Activated CD4-positive, CD25-positive, alpha-beta regulatory T cell treated with anti-CD3 and anti-CD28 coated beads, Interleukin-2, amount 50 U/mL, for 24 hours (primary cell): Measurements from ENCODE around the gene TMEM184A.
"Not testable (repeated sequence)": the region's sequence is repeated elsewhere in the genome, so short reads cannot be mapped to it uniquely, and the experiment has no call there.

Experiments used
- ATAC-seq, 2 donors: fragments of 150-1000 bp; cut with Tn5 transposase; one replicate each; pipeline ENCODE4 v1.10.0; 2021; ENCODE audit warnings: mild to moderate bottlenecking in 1 of 2, moderate library complexity in 1 of 2

Gene TMEM184A

GRCh38 chr7:1520539-1521234, 35.3 kb downstream of the TMEM184A start:
- no peak for ATAC-seq

GRCh38 chr7:1519322-1519922, 36.6 kb downstream of the TMEM184A start:
- ATAC-seq = not testable (repeated sequence)

DNA sequence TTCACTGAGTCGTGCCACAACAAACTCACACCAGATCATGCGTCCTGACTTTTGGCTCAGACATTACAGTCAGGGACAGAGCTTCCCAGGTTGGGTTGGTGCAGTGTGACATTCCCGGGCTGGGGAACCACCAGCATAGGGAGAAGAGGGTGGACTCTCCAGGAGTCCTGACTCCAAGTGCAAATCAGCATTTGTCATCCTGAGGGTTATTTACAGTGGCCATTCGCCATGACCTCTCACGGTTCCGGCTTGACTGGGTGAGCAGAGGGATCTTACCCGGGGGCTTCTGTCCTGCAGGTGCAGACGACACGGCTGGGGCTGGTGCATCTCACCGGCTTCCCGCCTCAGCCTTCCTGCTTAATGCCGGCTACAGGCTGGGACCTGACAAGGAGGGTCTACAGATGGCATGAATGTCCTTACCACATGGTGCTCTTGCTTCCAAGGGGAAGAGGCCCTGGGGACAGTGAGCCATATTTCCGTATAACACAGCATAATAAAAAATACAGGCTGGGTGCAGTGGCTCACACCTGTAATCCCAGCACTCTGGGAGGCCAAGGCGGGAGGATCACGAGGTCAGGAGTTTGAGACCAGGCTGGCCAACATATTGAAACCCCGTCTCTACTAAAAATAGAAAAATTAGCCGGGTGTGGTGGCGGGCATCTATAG, 39.3 kb downstream of the TMEM184A start:
- ATAC-seq = no peak

DNA sequence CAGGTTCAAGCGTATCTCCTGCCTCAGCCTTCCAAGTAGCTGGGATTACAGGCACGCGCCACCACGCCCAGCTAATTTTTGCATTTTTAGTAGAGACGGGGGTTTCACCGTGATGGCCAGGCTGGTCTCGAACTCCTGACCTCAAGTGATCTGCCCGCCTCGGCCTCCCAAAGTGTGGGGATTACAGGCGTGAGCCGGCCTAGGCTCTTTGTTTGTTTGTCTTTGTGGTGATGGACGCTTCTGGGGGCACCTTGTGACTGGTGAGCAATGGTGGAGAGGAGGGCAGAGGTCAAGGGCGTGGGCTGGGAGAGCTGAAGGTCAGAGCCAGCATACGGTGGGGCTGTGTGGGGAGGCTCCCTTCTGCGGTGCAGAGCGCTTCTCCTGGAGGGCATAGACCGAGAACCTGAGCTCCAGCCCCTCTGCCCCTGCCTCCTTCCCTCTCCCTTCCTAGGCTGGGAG, 40.5 kb downstream of the TMEM184A start:
- not testable (repeated sequence) for ATAC-seq

DNA sequence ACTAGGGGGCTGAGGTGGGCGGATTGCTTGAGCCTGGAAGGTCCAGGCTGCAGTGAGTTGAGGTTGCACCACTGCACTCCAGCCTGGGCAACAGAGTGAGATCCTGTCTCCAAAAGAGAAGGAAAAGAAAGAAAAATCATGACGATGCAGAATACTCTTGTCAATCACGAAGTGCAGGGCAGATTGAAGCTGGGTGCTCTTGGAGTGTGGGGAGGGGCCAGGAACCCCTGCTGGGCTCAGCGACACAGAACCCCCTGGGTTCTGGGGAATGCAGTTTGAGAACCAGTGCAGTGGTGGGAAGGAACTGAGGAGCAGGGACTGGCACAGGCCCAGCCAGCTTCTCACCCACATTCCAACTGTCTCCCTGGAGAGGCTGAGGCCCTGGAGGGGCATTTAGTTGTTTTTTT, 41.0 kb downstream of the TMEM184A start:
- no peak for ATAC-seq

GRCh38 chr7:1514407-1514806, 41.6 kb downstream of the TMEM184A start:
- no peak for ATAC-seq

DNA sequence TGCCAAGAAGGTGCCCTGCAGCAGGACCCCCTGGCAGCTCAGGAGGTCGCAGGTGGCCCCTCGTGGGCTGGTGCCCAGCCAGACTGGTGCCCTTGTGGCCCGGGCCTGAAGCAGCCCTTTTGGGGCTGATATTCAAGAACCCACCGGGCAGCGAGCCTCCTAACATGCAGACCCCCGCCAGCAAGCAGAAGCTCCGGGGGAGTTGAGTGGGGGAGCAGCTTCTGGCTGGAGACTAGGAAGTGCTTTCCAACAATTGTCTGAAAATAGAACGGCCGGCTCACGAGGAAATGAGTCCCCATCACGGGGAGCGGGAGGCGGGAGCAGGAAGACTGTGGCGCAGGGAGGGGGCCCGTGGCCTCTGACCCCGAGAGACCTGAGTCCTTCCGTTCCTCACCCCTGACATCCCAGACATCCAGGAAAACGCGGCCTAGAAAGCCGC, 42.3 kb downstream of the TMEM184A start:
- peak in 1 of 2 donors; percentile 8 for ATAC-seq

DNA sequence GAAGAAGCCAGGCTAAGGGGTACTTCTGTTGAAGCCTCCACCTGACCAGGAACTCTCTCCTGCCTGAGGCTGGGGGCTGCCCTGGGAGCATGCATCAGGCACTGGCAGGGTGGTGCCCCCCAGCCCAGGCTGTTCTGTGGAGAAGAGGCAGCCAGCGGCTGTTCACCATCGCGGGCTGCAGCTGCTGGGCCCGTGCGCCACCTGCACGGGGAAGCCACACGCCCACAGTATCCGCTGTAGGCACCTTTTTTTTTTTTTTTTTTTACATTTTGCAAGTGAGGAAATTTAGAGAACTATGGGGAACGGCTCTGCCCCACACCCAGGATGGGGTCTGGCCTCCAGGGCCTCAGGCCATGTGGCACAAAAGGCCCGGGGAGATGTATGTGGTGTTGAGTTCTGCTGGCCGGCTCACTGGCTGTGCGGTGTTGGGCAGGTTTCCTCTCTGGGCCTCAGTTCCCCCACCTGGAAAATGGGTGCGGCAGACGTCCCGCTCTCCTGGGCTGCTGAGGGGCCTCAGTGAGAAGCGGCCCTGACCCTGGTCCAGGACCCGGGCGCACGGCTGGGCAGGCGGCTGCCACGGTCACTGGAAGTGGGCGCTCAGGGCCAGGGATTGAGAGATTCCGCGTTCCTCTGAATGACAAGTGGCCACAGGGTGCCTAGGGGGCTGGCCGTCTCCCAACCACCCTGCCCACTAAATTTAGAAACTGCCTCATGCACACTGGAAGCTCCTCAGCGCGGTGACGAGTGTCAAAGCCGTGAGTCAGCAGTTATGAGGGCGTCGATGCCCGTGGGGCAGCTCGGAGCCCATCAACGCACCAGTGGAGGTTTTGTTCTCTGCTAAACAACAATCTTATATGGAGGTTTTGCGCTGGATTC, 43.0 kb downstream of the TMEM184A start:
- peak; percentile 83 to 85 for ATAC-seq

DNA sequence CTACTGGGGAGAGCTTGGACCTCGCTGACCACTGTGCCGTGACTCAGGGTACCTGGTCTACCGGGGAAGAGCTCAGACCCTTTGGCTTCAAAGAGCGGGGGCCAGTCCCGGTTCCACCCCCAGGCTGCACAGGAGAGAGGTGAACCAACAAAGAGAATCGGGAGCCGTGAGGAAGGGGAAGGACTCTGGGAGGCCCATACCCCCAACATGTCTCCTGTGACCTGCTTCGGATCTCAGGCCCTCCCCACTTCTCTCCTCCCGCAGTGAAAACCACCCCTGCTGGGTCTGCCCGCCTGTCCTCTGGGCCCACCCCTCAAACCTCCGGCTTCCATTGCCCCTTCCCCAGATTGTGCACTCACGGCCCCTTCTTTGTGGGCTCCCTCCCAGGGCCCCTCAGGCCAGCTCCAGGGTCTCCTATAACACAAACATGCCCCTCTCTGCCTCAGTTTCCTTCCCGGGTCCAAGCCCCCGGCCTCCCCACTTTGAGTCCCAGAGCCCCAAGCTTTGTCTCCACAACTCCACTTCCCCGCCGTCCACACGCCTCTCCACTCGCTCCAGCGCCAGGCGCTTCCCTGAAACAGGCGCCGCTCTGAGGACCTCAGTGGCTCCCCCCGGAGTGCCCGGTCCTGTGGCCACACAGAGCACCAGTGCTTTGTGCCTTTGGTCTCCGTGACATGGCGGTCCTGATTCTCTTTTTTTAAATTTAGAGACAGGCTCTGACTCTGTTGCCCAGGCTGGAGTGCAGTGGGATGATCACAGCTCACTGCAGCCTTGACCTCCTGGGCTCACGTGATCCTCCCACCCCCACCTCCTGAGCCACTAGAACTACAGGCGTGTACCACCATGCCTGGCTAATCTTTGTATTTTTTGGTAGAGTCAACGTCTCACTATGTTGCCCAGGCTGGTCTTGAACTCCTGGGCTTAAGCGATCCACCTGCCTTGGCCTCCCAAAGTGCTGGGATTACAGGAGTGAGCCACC, 44.3 kb downstream of the TMEM184A start:
- no peak for ATAC-seq

DNA sequence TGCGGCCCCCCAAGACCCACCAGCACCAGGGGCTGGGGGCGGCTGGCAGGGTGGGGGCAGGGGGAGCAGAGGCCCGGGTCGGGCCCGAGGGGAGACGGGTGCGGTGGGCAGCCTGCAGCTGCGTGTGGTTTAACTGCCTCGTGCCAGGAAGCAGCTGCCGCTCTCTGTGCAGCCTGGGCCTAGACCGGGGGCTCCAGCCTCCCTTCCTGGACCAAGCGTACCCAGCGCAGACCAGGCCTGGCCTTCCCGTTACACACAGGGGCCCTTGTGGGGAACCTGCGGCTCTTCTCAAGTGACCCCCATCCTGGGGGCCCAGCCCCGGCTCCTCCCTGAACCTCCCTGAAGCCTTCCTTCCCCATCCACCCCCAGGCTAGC, 45.2 kb downstream of the TMEM184A start:
- ATAC-seq = no peak

DNA sequence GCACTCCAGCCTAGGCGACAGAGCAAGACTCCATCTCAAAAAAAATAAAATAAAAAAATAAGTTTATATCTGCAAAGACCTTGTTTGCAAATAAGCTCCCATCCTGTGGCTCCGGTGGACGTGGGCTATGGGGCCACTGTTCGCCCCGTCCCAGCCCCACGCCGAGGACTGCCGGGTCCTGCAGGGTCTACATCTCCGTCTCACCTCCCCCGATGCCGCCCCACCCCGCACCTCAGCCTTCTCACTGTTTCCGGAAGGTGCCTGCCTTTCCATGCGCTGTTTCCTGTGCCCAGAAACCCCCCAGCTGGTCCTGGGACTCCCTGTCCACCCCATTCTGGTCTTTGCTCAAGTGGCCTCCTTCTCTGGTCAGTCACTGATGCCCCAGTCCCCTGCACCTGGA, 46.8 kb downstream of the TMEM184A start:
- ATAC-seq = no peak

GRCh38 chr7:1508277-1508758, 47.7 kb downstream of the TMEM184A start:
- no peak for ATAC-seq

DNA sequence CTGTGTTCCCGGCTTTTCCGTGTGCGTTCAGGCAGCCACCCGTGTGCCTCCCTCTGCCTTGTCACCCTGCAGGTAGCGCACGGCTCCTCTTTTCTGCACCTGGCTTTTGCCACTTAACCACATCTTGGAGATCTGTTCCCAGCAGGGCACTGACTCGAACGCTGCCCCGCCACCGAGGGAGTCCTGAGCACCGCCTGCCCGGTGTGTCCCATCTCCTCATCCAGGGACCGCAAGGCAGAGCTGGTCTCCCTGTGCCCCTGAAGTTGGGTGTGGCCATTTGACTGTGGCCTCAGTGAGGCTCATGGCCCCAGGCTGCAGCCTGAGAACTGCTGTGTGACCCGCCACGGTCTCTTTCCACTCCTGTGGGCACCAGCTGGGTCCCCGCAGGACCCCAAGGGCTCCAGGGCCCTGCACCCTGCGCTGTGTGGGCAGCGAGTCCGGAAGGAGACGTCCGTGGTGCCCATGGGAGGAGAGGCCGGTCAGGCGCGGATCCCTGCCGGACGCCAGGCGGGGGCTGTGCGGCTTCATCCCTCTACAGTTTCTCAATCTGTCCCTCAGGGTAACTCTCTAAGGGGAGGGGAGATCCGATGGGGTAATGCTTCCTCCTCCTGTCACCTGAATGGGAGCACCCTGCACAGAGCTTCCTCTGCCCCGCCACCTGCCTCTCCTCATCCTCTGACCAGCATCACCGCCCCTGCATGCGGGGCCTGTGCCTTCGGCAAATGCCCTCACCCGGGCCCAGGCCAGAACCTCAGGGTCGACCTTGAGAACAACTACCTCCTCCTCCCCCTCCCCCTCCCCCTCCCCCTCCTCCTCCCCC, 50.1 kb downstream of the TMEM184A start:
- no peak for ATAC-seq

DNA sequence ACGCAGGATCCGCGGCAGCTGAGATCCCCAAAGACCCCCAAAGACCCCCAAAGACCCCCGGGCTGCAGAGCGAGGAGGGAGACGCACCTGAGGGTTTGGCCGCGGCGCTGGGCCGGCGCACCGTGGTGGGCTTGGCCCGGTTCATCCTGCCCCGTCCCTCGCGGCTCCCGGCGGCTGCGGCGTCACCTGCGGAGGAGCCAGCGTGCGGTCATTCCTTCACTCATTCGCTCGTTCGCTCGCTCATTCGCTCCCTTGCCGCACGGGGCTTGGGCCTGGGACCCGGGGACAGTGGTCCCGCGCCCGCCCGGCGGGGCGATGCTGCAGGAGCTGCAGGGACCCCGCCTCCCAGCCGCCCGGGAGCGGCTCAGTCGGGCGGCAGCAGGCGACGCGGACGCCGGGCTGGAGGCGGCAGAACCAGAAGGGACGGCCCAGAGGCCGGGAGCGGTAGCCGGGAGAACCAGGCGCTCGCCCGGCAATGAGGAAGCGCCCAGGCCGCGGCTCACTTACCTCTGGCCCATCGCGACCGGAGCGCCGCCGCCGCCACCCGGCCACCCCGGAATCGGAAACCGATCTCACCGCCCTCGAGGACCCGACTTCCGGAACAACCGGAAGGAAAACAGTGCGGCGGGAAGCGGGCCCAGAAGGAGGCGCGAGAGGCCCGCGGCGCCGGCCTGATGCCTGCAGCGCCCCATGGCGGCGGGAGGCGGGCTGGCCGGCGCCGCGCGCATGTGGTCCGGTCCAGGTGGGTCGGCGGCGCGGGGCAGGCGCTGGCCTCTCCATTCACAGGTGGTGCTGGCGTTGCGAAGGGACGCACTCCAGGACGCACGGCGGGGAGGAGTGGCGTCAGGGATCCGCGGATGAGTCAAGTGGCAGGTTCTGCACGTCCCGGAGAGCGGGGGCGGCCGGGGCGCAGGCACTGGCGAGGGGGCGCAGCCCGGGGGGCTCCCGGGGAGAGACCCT, 51.9 kb downstream of the TMEM184A start, which contains the start of gene INTS1:
Gene INTS1 (minus strand): TSS at position 574 of the 960 bp plus-strand sequence. CDS start 429 bp downstream, at position 145.
- ATAC-seq = peak; percentile 93

GRCh38 chr7:1503390-1503789, 52.6 kb downstream of the TMEM184A start:
- no peak for ATAC-seq

DNA sequence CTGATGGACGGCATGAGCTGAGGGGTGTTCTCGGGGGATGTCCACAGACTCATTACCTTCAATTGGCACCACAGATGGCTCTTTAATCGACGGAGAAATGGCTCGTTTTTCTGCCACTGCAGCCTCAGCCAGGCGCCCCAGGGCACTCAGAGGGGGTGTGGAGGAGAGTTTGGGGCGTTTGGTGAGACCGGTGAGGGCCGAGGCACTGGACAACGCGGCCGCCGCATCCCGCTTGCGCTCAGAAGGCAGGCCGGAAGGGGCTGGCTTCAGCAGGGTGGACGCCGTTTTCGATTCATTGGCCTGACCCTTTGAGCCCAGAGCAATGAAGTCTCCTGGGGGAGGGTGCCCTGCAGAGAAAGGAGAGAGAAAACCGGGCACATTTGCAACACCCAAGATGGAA, 53.2 kb downstream of the TMEM184A start:
- no peak for ATAC-seq

- ATAC-seq = no peak
Measured at GRCh38 chr7:1501487-1502270, 54.3 kb downstream of the TMEM184A start.

DNA sequence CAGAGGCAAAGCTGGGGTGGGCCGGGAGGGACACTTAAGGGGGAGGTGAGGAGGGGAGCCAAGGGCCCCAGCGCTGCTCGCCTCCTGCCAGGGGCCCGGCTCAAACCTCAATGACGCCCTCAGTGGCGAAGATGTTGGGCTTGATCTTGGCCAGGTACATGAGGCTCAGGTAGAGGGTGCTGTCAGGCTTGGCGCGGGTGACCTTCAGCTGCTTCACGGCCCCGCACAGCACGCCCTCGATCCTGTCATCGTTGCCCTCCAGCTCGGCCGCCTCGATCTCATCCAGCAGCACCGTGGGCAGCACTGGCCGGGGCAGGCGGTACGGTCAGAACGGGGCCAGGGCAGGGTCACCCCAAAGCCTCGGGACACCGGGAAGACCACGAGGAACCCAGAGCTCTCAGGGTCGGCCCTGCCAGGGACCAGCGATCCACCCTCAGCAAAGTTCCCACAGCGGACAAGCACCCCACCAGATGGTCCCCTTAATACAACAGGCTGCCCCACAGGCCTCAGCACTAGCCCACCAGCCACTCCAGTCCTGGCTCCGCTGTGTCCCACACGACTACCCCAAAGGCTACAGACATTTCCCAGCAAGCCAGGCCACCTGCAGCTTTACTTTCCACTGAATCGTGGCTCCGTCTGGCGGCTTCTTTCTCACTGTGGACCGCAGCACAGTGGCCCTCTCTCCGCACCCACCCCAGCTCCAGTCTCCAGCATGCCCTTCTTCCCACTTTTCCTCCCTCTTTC, 55.8 kb downstream of the TMEM184A start:
- ATAC-seq = no peak
